ENCODE data around the gene SLCO2A1. TPM values are rescaled to one million over a fixed set of nuclear protein-coding genes. Genes with fewer than 3 reads are reported as not detected.

SLCO2A1 gene
- total and polyA plus RNA-seq, 5 donors = 17.1 to 100 (median 36.1) TPM

DNA sequence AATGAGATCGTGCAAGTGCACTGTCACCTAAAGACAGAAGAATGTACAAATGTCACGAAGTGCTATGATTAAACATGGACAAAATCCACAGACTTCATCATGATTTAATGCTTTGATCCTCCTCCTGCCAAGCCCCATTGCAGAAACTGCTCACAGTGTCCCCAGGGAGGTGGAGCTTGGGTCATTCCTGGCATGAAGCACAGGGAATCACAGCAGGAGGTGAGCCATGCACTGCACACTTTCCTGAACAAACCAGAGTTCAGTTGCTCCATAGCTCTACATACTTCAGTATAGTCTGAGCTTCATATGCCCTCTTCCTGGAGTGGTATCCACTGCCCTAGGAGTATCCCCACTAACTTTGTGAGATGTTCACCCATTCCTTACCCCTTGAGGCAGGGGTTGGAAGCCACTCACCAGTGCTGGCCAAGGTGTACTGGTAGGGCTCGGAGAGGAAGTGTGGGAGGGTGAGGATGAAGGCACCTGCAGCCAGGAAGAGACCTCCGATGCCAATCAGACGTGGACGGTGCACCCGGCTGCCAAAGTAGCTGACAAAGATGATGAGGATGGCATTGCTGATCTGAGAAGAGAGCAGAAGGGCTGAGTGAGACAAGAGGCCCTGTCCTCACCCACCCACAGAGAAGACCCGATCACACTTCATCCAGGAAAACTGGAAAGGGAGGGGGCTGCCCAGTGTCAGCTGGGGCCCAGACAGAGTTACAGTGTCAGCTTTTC is 56.3 kb downstream of the SLCO2A1 start:
- intact Hi-C loops (cut with DNase I) = no loop called here
- 88% methylated on average over 8 of the region's 8 CpGs for WGBS
- no peak for ATAC-seq

GRCh38 chr3:133972156-133972555 is 57.6 kb downstream of the SLCO2A1 start:
- Histone ChIP-seq H3K4me3 (ENCODE audit: low read length) (no peak overlapping the region), H3K27ac (ENCODE audit: low read length) (no peak overlapping the region), H3K9me3 (ENCODE audit: control insufficient read depth, low read length) (no peaks in the 10 kb centered on the region), H3K4me1 (ENCODE audit: control insufficient read depth, insufficient read depth, low read length) (peaks cover 3% of the 10 kb centered on the region), H3K27me3 (ENCODE audit: control insufficient read depth, insufficient read depth) (no peaks in the 10 kb centered on the region)
- WGBS = 100% methylated on average over 1 of the region's 1 CpG
- DNase-seq (no peak), ATAC-seq (no peak)
- intact Hi-C loops (cut with DNase I) = no loop called here

More for the DNA sequence above, 56.3 kb downstream of the SLCO2A1 start:
- Histone ChIP-seq H3K27me3 (ENCODE audit: control insufficient read depth, insufficient read depth) (no peaks in the 10 kb centered on the region), H3K4me1 (ENCODE audit: control insufficient read depth, insufficient read depth, low read length) (peaks cover 2% of the 10 kb centered on the region), H3K9me3 (ENCODE audit: control insufficient read depth, low read length) (no peaks in the 10 kb centered on the region), H3K4me3 (ENCODE audit: low read length) (no peak overlapping the region), H3K27ac (ENCODE audit: low read length) (no peak overlapping the region)
- DNase-seq = no peak

- no peaks in the 10 kb centered on the region for H3K9me3 ChIP-seq (ENCODE audit: control insufficient read depth, low read length)
- ATAC-seq = peak in 1 of 2 donors; percentile 22
- no peak overlapping the region for H3K27ac ChIP-seq (ENCODE audit: low read length)
- H3K4me3 ChIP-seq (ENCODE audit: low read length) = no peak overlapping the region
- no peaks in the 10 kb centered on the region for H3K27me3 ChIP-seq (ENCODE audit: control insufficient read depth, insufficient read depth)
- no peak for DNase-seq
- intact Hi-C loops (cut with DNase I) = no loop called here
- 71% methylated on average over 6 of the region's 6 CpGs for WGBS
- H3K4me1 ChIP-seq (ENCODE audit: control insufficient read depth, insufficient read depth, low read length) = peaks cover 6% of the 10 kb centered on the region
These were observed 58.8 kb downstream of the SLCO2A1 start for GRCh38 chr3:133970916-133971315.

GRCh38 chr3:133970339-133970738 is 59.4 kb downstream of the SLCO2A1 start:
- 91% methylated on average over 5 of the region's 5 CpGs for WGBS
- no peak overlapping the region for H3K27ac ChIP-seq (ENCODE audit: low read length)
- intact Hi-C loops (cut with DNase I) = no loop called here
- ATAC-seq (no peak), DNase-seq (no peak)
- H3K4me3 ChIP-seq (ENCODE audit: low read length) = no peak overlapping the region
- H3K27me3 ChIP-seq (ENCODE audit: control insufficient read depth, insufficient read depth) = no peaks in the 10 kb centered on the region
- no peaks in the 10 kb centered on the region for H3K9me3 ChIP-seq (ENCODE audit: control insufficient read depth, low read length)
- H3K4me1 ChIP-seq (ENCODE audit: control insufficient read depth, insufficient read depth, low read length) = peaks cover 6% of the 10 kb centered on the region

DNA sequence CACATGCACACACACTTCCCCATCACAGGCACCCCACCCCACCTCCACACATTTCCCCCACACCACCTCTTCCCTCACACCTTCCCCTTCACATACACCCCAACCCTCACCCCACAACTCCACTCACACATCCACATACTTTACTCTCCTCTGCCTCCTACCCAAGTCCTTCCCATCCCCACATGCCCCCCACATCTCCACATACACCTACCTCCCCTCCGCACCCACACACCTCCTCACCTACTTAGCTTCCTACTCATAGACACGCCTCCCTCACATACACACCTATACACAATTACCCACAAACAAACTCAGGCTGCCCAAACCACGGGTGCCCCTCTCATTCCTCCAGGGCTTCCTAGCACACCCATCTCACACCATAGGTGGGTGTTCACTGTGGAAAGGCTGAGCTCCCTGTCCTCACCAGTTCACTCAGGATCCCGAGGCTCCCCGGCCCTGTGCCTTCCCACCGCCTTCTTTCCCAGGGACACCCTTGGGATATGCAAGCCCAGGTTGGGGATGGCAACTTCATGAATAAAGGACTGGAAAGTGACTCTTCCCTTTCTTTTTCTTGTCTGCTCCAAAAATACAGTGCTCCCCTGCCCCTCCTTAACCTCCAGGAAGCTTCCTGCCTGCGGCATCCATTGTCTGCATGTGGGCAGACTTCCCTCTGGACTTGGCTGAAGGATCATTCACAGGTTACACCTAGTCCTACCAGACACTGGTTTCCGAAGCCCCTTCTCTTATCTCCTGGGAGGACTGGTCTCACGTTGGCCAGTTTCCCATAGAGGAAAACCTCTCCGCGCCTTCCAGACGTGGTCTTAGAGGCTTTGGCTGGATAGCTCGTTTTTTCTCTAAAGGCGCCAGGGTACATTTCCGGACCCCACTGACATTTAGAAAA is 61.5 kb downstream of the SLCO2A1 start:
- no peak overlapping the region for H3K4me3 ChIP-seq (ENCODE audit: low read length)
- peak; percentile 60 to 74 for ATAC-seq
- H3K9me3 ChIP-seq (ENCODE audit: control insufficient read depth, low read length) = no peaks in the 10 kb centered on the region
- no peak overlapping the region for H3K27ac ChIP-seq (ENCODE audit: low read length)
- intact Hi-C loops (cut with DNase I) = no loop called here
- no peaks in the 10 kb centered on the region for H3K27me3 ChIP-seq (ENCODE audit: control insufficient read depth, insufficient read depth)
- DNase-seq = no peak
- 52% methylated on average over 15 of the region's 15 CpGs for WGBS
- peaks cover 6% of the 10 kb centered on the region for H3K4me1 ChIP-seq (ENCODE audit: control insufficient read depth, insufficient read depth, low read length)

DNA sequence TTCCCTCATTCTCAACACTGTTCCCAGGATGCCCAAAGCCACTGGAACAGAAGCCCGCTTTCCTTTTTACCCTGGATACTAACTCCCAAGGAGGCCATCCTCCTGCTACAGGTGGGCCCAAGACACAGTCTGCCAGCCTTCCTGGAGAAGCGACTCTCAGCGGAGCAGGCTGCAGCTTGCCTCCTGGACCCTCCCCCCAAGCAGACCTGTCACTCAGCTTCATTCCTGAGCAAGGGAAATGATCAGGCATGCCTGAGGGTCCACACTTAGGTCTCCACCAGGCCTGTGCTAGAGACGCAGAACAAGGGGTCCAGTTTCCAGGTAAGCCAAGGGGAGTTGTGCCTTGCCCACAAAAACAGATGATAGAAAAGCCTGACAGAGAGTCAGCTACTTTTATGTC is 62.8 kb downstream of the SLCO2A1 start:
- Histone ChIP-seq H3K27me3 (ENCODE audit: control insufficient read depth, insufficient read depth) (no peaks in the 10 kb centered on the region), H3K9me3 (ENCODE audit: control insufficient read depth, low read length) (no peaks in the 10 kb centered on the region), H3K4me3 (ENCODE audit: low read length) (no peak overlapping the region), H3K4me1 (ENCODE audit: control insufficient read depth, insufficient read depth, low read length) (peaks cover 6% of the 10 kb centered on the region), H3K27ac (ENCODE audit: low read length) (no peak overlapping the region)
- intact Hi-C loops (cut with DNase I) = no loop called here
- no peak for DNase-seq
- WGBS = 95% methylated on average over 4 of the region's 4 CpGs
- ATAC-seq = no peak

- Histone ChIP-seq H3K4me1 (ENCODE audit: control insufficient read depth, insufficient read depth, low read length) (peaks cover 6% of the 10 kb centered on the region), H3K27me3 (ENCODE audit: control insufficient read depth, insufficient read depth) (no peaks in the 10 kb centered on the region), H3K9me3 (ENCODE audit: control insufficient read depth, low read length) (no peaks in the 10 kb centered on the region), H3K27ac (ENCODE audit: low read length) (no peak overlapping the region), H3K4me3 (ENCODE audit: low read length) (no peak overlapping the region)
- DNase-seq (no peak), ATAC-seq (peak in 1 of 2 donors; percentile 4)
- whole genome bisulfite sequencing = 83% methylated on average over 4 of the region's 4 CpGs
- intact Hi-C loops (cut with DNase I) = no loop called here
These were observed 63.8 kb downstream of the SLCO2A1 start for GRCh38 chr3:133965906-133966305.

- DNase-seq = no peak
- intact Hi-C loops (cut with DNase I) = no loop called here
- Histone ChIP-seq H3K27ac (ENCODE audit: low read length) (no peak overlapping the region), H3K4me3 (ENCODE audit: low read length) (no peak overlapping the region), H3K9me3 (ENCODE audit: control insufficient read depth, low read length) (no peaks in the 10 kb centered on the region), H3K27me3 (ENCODE audit: control insufficient read depth, insufficient read depth) (no peaks in the 10 kb centered on the region), H3K4me1 (ENCODE audit: control insufficient read depth, insufficient read depth, low read length) (peaks cover 4% of the 10 kb centered on the region)
- 67% methylated on average over 12 of the region's 12 CpGs for WGBS
- no peak for ATAC-seq
These were observed 64.6 kb downstream of the SLCO2A1 start for GRCh38 chr3:133965013-133965570.

DNA sequence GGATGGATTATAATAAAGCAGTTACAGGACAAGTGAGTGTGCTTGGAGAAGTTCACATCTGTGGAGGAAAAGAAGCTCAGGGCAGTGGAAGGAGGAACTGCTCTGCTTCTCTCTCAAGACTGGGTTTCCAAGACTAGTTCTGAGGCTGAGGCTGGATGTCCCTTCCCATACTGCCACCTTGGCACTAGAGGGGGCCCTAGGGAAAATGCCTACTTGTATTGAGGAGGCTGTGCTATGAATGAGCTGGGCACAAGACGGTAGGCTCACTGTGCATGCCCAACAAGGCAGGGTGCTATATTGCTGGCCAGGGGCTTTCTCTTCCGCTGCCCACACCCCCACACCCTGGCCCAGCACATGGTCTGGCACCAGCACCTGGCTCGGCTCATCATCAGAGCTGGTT is 65.2 kb downstream of the SLCO2A1 start:
- H3K4me1 ChIP-seq (ENCODE audit: control insufficient read depth, insufficient read depth, low read length) = peaks cover 4% of the 10 kb centered on the region
- ATAC-seq (no peak), DNase-seq (no peak)
- no peak overlapping the region for H3K4me3 ChIP-seq (ENCODE audit: low read length)
- no peaks in the 10 kb centered on the region for H3K9me3 ChIP-seq (ENCODE audit: control insufficient read depth, low read length)
- H3K27me3 ChIP-seq (ENCODE audit: control insufficient read depth, insufficient read depth) = no peaks in the 10 kb centered on the region
- intact Hi-C loops (cut with DNase I) = no loop called here
- 87% methylated on average over 3 of the region's 3 CpGs for WGBS
- no peak overlapping the region for H3K27ac ChIP-seq (ENCODE audit: low read length)

DNA sequence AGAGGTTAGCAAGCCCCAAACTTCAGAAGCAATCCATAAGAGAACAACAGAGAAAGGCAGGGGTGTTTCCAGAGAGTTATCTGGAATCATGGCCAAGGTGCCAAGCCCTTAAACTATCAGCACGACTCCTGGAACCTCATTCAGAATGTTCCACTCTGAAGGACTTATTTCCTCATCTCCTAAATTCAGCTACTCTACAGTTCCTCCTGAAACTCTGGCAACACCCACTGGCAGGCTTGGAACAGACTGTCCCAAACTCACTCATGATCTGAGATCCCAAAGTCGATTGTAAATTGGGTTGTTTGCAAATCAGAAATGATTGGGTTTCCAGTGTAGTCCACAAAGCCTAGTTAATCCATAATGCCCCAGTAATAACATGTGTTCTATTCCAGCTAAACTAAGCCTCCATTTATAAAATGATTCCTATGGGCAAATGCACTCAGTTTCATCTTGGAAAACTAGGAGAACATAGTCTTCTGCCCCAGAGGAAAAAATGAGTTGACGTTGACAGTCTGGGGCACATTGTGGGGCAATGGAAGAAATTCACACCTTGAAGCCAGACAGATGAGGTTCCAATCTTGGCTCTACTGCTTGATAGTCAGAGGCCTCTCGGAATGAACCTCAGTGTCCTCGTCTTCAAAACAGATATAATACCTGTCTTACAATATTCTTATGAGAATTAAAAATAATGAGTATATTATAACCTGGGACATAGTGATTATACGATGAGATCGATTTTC is 65.9 kb downstream of the SLCO2A1 start:
- H3K4me1 ChIP-seq (ENCODE audit: control insufficient read depth, insufficient read depth, low read length) = peaks cover 4% of the 10 kb centered on the region
- H3K4me3 ChIP-seq (ENCODE audit: low read length) = no peak overlapping the region
- H3K27ac ChIP-seq (ENCODE audit: low read length) = no peak overlapping the region
- WGBS = 79% methylated on average over 7 of the region's 7 CpGs
- no peaks in the 10 kb centered on the region for H3K9me3 ChIP-seq (ENCODE audit: control insufficient read depth, low read length)
- DNase-seq = no peak
- no peaks in the 10 kb centered on the region for H3K27me3 ChIP-seq (ENCODE audit: control insufficient read depth, insufficient read depth)
- ATAC-seq = peak in 1 of 2 donors; percentile 55
- intact Hi-C loops (cut with DNase I) = no loop called here
